ENCODE data around the gene FBN3.

- TF ChIP-seq POLR2AphosphoS5 (IDR thresholded peaks at IDR 0.05), result no peak
- TF ChIP-seq TAF1 (IDR thresholded peaks at IDR 0.05; ENCODE audit: low read depth), result no peak
- TF ChIP-seq CTCF (IDR thresholded peaks at IDR 0.05; ENCODE audit: poor library complexity, severe bottlenecking), result no peak
- no peak for TF ChIP-seq EZH2 (IDR thresholded peaks at IDR 0.05; ENCODE audit: borderline replicate concordance, insufficient read depth, low read length, poor library complexity, severe bottlenecking)
- no peak for TF ChIP-seq REST (IDR thresholded peaks at IDR 0.05; ENCODE audit: borderline replicate concordance)
Observed at GRCh38 chr19:8052464-8052859, 96.9 kb downstream of the FBN3 start, which contains the start of gene CCL25.

All from neural cell (in vitro differentiated cells).